GM12873 (cell line): ENCODE data around the gene MADD.

Experiments used
- TF ChIP-seq, protein P1 (sequence below): IDR thresholded peaks from 2 replicates; pipeline ENCODE4 v1.5.1; 2012; ENCODE audit warnings: low read depth, mild to moderate bottlenecking, moderate library complexity, low read length, control low read depth; ENCODE audit not compliant: insufficient read depth; ENCODE audit errors: missing control alignments

The MADD gene

DNA sequence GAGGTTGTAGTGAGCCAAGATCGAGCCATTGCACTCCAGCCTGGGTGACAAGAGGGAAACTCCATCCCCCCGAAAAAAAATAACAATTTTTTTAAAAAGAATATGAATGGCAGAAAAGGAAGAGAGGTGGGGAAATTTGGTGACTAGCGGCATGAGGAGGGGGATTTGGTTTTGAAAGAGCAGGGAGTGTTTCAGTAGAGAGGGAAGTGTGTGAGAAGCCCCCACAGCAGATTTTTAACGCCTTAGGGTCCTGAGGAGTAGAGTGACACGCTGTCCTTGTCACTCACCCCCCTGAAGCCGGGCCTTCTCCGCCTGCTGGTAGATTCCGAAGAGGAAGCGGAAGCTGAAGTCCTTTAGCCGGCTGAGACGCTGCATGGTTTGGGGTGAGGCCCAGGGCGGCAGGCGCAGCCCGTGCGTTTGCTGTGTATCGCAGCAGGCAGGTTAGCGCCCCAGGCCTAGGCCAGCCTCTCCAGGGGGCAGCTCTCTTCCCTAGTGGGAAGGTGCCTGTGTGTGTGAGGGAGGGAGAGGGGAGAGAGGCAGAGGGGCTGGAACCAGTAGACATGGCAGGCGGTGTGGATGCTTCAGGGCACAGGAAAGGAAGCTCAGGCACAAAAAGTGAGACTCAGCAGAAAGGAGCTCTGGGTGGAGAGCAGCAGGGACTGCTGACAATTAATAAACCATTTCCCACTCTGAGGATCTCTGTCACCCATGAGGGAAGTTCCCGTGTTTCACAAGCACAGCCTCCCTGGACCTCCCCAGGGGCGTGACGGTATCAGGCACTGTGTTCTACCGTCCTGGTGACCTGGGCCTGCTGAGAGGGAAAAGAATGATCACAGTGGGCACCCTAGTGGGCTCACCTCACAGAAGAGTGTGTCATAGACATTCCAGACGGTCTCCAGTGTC lies 25.2 kb upstream of the MADD start:
- TF ChIP-seq, protein P1, sequence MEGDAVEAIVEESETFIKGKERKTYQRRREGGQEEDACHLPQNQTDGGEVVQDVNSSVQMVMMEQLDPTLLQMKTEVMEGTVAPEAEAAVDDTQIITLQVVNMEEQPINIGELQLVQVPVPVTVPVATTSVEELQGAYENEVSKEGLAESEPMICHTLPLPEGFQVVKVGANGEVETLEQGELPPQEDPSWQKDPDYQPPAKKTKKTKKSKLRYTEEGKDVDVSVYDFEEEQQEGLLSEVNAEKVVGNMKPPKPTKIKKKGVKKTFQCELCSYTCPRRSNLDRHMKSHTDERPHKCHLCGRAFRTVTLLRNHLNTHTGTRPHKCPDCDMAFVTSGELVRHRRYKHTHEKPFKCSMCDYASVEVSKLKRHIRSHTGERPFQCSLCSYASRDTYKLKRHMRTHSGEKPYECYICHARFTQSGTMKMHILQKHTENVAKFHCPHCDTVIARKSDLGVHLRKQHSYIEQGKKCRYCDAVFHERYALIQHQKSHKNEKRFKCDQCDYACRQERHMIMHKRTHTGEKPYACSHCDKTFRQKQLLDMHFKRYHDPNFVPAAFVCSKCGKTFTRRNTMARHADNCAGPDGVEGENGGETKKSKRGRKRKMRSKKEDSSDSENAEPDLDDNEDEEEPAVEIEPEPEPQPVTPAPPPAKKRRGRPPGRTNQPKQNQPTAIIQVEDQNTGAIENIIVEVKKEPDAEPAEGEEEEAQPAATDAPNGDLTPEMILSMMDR = no peak

DNA sequence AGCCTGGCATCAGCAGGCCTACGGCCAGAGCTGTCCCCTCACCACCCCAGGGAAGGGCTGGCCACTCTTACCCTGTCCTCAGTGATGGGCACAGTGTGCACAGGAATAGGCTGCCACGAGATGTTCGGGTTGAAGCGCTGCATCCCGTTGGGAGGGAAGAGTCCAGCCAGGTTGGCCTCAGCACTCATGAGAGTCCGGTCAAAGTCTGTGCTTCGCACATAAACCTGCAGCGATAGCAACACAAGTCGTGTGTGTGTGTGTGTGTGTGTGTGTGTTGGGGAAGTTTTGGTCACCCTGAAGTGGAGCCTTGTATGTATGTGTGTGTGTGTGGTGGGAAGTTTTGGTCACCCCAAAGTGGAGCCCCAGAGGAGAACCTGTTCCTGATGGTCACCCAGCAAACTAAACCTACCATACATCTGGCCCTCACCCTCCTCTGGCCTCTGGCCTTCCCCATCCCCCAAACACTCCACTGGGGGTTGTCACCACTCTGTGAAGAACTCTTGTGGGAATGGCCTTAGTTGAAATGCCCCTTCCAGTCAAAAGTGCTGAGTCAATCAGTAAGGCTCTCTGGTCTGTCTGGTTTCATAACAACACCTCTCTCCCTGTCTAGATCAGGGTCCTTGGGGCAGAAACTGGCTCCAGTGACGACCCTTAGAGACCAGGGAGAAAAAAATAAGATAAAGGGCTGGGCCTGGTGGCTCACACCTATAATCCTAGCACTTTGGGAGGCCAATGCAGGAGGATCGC lies 24.1 kb upstream of the MADD start:
- TF ChIP-seq, protein P1 = no peak

DNA sequence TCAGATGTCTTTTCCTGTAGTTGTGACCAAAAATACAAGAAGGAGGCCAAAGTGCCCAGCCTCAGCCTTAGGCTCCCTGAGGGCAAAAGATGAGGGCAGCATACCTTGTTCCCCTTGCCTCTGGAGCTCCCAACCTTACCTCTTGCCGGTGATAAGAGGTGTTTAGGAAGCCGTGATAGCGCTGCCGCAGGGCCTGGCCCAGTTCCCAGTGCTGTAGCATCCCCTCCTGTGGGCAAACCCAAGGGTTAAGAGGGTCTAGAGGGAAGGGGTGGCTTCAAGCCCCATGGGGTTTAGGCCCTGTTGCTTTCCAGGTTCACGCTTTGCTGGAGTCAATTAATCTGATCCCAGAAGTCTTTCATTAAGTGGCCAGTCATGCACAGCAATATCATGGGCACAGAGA lies 22.4 kb upstream of the MADD start:
- TF ChIP-seq, protein P1 = no peak

DNA sequence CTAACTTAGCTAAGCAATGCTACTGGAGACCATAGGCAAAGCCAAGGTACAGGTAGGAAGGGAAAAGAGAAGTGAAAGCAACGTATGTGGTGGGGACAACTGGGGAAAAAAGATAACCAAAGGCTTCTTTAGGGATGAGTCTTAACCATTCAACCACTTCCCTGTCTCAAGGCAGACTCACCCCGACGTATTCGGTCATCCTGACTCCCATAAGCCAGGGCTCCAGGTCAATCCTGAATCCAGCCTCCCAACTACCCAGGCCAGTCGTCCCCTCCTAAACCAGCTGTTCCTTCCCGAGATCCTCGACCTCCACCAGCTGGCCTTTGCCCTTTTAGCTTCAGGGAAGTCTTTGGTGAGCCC lies 21.6 kb upstream of the MADD start:
- TF ChIP-seq, protein P1 = no peak

DNA sequence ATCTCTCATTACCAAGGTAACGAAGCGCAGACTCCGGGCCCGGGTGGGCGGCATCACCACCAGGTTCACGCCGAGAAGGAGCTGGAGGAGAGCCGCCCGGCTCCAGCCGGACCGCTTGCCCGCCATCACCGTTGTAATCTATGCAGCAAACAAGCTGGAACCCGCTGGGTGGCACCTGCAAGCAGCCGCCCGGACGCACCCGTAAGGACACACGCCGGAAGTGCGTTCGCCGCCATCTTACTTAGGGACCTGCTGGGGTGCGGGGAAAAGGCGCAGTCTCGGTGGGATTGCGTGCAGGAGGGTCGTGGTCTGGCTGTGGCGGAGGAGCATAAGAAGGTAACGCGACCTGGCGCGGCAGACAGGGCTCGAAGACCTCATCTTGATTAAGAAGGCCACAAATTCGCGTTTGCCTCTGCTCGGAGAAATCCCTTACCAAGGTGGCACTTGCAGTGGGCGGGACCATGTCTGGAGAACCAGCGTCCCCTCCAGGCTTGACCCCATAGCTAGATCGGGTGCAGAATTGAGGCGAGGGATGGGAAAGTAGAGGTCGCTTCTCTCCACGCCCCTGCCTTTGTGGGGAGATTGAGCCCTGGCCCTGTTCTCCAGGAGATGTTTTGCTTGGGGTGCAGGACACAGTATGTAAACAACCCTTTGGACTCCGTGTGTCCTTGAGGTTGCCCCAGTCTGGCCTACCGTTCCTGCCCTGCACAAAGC lies 21.1 kb upstream of the MADD start, which contains the start of gene ACP2:
ACP2 (minus strand) TSS at position 151 of the 714 bp plus-strand sequence; CDS start at position 126, 25 bp downstream.
- TF ChIP-seq, protein P1 = peak; percentile 60

DNA sequence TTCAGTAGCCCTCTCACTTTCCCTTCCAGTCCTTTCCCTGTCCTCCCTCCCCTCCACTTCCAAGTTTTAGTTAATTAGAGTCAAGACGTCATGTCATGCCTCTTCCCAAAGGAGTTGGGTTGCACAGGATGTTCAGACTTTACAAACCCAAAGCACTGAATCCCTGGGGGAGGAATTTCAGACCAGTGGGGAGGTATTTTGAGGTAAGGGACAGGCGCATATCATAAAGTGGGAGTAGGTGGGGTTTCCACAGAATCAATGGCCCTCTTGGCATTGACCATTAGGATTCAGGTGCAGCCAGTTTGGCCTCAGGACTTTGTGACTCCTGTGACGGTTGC lies 20.6 kb upstream of the MADD start:
- TF ChIP-seq, protein P1 = no peak

DNA sequence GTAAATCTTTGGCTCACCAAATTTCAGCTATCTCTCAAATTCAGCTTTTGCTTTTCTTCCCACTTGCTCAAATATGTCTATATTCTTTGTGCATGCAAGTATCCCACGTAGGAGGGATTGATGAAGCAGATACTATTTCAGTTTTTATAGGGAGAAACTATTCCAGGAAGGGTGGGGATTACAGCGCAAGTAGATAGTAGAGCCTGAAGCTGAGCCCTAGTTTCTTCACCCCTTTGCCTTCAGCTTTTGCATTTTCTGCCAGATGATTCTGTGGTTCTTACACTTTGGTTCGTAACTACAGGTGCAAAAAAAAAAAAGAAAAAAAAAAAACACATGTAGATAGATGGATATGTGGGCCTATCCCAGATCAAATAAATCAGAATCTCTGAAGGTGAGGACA lies 18.2 kb upstream of the MADD start:
- TF ChIP-seq, protein P1 = no peak
